HepG2 (cell line): Measurements from ENCODE around the gene RICTOR. TPM values are rescaled to one million over a fixed set of nuclear protein-coding genes. Genes with fewer than 3 reads are reported as not detected.

ENCODE experiments used
- ARNT2 ChIP-seq: sonication (generic); formaldehyde crosslinking; IDR thresholded peaks from 2 replicates; pipeline ENCODE4 v1.8.0; 2022; ENCODE audit warnings: mild to moderate bottlenecking, low read depth, missing genetic modification reagents, moderate library complexity
- CBFB ChIP-seq: sonication (generic); formaldehyde crosslinking; IDR thresholded peaks from 2 replicates; pipeline ENCODE4 v1.4.0; 2020; ENCODE audit warnings: missing genetic modification reagents
- CEBPG ChIP-seq: IDR thresholded peaks from 2 replicates; pipeline ENCODE4 v1.6.1; 2016
- CENPT ChIP-seq: sonication (generic); formaldehyde crosslinking; IDR thresholded peaks from 2 replicates; pipeline ENCODE4 v1.8.0; 2022; ENCODE audit warnings: low read depth, mild to moderate bottlenecking, moderate library complexity, missing genetic modification reagents
- CREB3 ChIP-seq: sonication (generic); formaldehyde crosslinking; IDR thresholded peaks from 2 replicates; pipeline ENCODE4 v1.5.0; 2020; ENCODE audit warnings: missing genetic modification reagents
- DPF2 ChIP-seq: sonication (generic); formaldehyde crosslinking; IDR thresholded peaks from 2 replicates; pipeline ENCODE4 v1.4.0; 2020; ENCODE audit warnings: mild to moderate bottlenecking, low read depth, missing genetic modification reagents, borderline replicate concordance
- DRAP1 ChIP-seq: IDR thresholded peaks from 2 replicates; pipeline ENCODE4 v1.6.1; 2016; ENCODE audit warnings: missing genetic modification reagents, missing compliant biosample characterization
- EHMT2 ChIP-seq: fragments of 200-600 bp; sonication (generic); IDR thresholded peaks from 2 replicates; pipeline ENCODE4 v1.7.0; 2017; ENCODE audit warnings: antibody characterized with exemption, low read depth, low read length, borderline replicate concordance
- EP300 ChIP-seq, 3 experiments: sonication (generic) in 1 of 3; formaldehyde crosslinking in 1 of 3; IDR thresholded peaks; 2 replicates each; pipeline versions ENCODE4 v1.5.1 to v1.6.1; 2011 to 2020; ENCODE audit warnings: low read depth in 2 of 3, low read length in 2 of 3, borderline replicate concordance in 1 of 3, improper control_type of control experiment in 1 of 3, mild to moderate bottlenecking in 1 of 3, missing genetic modification reagents in 1 of 3, moderate library complexity in 1 of 3
- NCOA1 ChIP-seq: sonication (generic); formaldehyde crosslinking; IDR thresholded peaks from 2 replicates; pipeline ENCODE4 v1.9.0; 2021; ENCODE audit warnings: missing genetic modification reagents
- RAD21 ChIP-seq: fragments of 450-650 bp; formaldehyde crosslinking; IDR thresholded peaks from 2 replicates; pipeline ENCODE4 v1.5.0; 2020; ENCODE audit warnings: mild to moderate bottlenecking
- RFXAP ChIP-seq: sonication (generic); formaldehyde crosslinking; IDR thresholded peaks from 2 replicates; pipeline ENCODE4 v1.4.0; 2020; ENCODE audit warnings: missing genetic modification reagents, borderline replicate concordance
- SIX1 ChIP-seq: sonication (generic); formaldehyde crosslinking; IDR thresholded peaks from 2 replicates; pipeline ENCODE4 v1.4.0; 2020; ENCODE audit warnings: missing genetic modification reagents, borderline replicate concordance
- SMAD3 ChIP-seq: sonication (generic); formaldehyde crosslinking; IDR thresholded peaks from 2 replicates; pipeline ENCODE4 v1.4.0; 2020; ENCODE audit warnings: missing genetic modification reagents
- SMYD3 ChIP-seq: sonication (generic); formaldehyde crosslinking; IDR thresholded peaks from 2 replicates; pipeline ENCODE4 v1.8.1; 2023; ENCODE audit warnings: mild to moderate bottlenecking, missing genetic modification reagents
- ZNF101 ChIP-seq: sonication (generic); formaldehyde crosslinking; IDR thresholded peaks from 2 replicates; pipeline ENCODE4 v1.4.0; 2020; ENCODE audit warnings: mild to moderate bottlenecking, low read depth, missing genetic modification reagents, borderline replicate concordance
- ZNF207 ChIP-seq: fragments of 450-650 bp; IDR thresholded peaks from 2 replicates; pipeline ENCODE4 v1.6.1; 2016; ENCODE audit warnings: antibody characterized with exemption, borderline replicate concordance
- ZNF614 ChIP-seq: IDR thresholded peaks from 2 replicates; pipeline ENCODE4 v1.6.1; 2018; ENCODE audit warnings: missing biosample characterization, missing genetic modification reagents, inconsistent platforms, borderline replicate concordance
- polyA plus RNA-seq, 8 experiments: library from polyadenylated mRNA; depleted of rRNA in 3 of 8; stranded (reverse) in 7 of 8; unstranded in 1 of 8; fragments of >200 nt; fragmentation: Illumina TruSeq in 4 of 8; extraction: Trizol in 4 of 8; gene quantifications; 2 replicates each; pipeline versions ENCODE4 v1.2.1 to v1.2.3, GENCODE V29; 2011 to 2016; ENCODE audit warnings: low read depth in 4 of 8, missing spikeins in 1 of 8, mixed read lengths in 1 of 8; ENCODE audit not compliant: insufficient read depth in 1 of 8
- total RNA-seq, 5 experiments: library from RNA; depleted of rRNA; stranded (reverse); fragments of >200 nt; fragmentation: Illumina TruSeq; extraction: Trizol; gene quantifications; 2 replicates each; pipeline ENCODE4 v1.2.3, GENCODE V29; 2016; ENCODE audit warnings: low read depth in 1 of 5
- TF ChIP-seq, protein P1 (sequence below): sonication (generic); formaldehyde crosslinking; IDR thresholded peaks from 2 replicates; pipeline ENCODE4 v1.5.0; 2020; ENCODE audit warnings: mild to moderate bottlenecking, missing genetic modification reagents
- TF ChIP-seq, protein P2 (sequence below): IDR thresholded peaks from 2 replicates; pipeline ENCODE4 v1.6.1; 2018; ENCODE audit warnings: missing genetic modification reagents
- TF ChIP-seq, protein P3 (sequence below): sonication (generic); formaldehyde crosslinking; IDR thresholded peaks from 2 replicates; pipeline ENCODE4 v1.4.0; 2020; ENCODE audit warnings: low read depth, missing genetic modification reagents

The RICTOR gene
- total and polyA plus RNA-seq, 2 of the 13 experiments (the other 11 are each of a cell fraction or from before 2014, with no cell fraction given) = 10.7 to 15.4 TPM

DNA sequence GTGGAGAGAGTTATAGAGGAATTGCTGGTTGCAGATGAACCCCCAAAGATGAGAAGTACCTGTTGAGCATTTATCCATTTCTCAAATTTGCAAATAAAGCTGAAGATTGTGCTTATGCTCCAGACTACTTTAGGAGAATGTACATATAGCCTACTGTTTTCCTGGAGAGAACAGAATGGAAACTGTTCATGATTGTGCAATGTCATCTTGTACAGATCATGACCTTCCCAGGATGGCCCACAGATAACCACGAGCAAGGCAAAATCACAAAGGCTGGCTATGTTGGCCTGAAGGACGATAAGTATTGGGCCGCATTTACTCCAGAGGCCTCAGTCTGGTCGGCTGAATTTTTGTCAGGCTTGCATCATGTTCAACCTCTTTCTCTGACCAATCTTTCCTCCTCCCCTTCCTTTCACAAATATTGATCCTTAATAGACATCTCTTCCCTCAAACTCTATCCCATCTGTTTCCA lies 28.5 kb upstream of the RICTOR start (continued):
- TF ChIP-seq, protein P1, sequence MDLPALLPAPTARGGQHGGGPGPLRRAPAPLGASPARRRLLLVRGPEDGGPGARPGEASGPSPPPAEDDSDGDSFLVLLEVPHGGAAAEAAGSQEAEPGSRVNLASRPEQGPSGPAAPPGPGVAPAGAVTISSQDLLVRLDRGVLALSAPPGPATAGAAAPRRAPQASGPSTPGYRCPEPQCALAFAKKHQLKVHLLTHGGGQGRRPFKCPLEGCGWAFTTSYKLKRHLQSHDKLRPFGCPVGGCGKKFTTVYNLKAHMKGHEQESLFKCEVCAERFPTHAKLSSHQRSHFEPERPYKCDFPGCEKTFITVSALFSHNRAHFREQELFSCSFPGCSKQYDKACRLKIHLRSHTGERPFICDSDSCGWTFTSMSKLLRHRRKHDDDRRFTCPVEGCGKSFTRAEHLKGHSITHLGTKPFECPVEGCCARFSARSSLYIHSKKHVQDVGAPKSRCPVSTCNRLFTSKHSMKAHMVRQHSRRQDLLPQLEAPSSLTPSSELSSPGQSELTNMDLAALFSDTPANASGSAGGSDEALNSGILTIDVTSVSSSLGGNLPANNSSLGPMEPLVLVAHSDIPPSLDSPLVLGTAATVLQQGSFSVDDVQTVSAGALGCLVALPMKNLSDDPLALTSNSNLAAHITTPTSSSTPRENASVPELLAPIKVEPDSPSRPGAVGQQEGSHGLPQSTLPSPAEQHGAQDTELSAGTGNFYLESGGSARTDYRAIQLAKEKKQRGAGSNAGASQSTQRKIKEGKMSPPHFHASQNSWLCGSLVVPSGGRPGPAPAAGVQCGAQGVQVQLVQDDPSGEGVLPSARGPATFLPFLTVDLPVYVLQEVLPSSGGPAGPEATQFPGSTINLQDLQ (CRISPR knock-in tag) = no peak
- TF ChIP-seq CBFB (CRISPR knock-in tag) (0 out of 2 replicates have a peak, but pooled peaks have one; percentile 59), DPF2 (CRISPR knock-in tag) (0 out of 2 replicates have a peak, but pooled peaks have one; percentile 27), SMAD3 (CRISPR knock-in tag) (0 out of 2 replicates have a peak, but pooled peaks have one; percentile 30), ZNF101 (no peak), CENPT (CRISPR knock-in tag) (no peak), NCOA1 (CRISPR knock-in tag) (no peak), ZNF614 (CRISPR knock-in tag) (peak; percentile 71), CREB3 (no peak), ARNT2 (CRISPR knock-in tag) (no peak), SMYD3 (no peak), RAD21 (CRISPR knock-in tag) (0 out of 2 replicates have a peak, but pooled peaks have one; percentile 8), RFXAP (0 out of 2 replicates have a peak, but pooled peaks have one; percentile 30), SIX1 (CRISPR knock-in tag) (peak; percentile 62; the same call in 1 of the 2 replicates), EP300 (IDR thresholded peaks at IDR 0.05; ENCODE audit: low read depth in 2 of 2, low read length in 2 of 2) (peak; percentile 25 to 69; a peak in 3 of 4 replicates), EP300 (CRISPR knock-in tag; IDR thresholded peaks at IDR 0.05; ENCODE audit: borderline replicate concordance) (peak; percentile 72; the same call in 1 of the 2 replicates), CEBPG (CRISPR knock-in tag) (peak; percentile 97), DRAP1 (CRISPR knock-in tag) (no peak), ZNF207 (no peak), EHMT2 (peak; percentile 79; the same call in 1 of the 2 replicates)
- TF ChIP-seq, protein P2, sequence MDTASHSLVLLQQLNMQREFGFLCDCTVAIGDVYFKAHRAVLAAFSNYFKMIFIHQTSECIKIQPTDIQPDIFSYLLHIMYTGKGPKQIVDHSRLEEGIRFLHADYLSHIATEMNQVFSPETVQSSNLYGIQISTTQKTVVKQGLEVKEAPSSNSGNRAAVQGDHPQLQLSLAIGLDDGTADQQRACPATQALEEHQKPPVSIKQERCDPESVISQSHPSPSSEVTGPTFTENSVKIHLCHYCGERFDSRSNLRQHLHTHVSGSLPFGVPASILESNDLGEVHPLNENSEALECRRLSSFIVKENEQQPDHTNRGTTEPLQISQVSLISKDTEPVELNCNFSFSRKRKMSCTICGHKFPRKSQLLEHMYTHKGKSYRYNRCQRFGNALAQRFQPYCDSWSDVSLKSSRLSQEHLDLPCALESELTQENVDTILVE = peak; percentile 24; the same call in 1 of the 2 replicates
- TF ChIP-seq, protein P3, sequence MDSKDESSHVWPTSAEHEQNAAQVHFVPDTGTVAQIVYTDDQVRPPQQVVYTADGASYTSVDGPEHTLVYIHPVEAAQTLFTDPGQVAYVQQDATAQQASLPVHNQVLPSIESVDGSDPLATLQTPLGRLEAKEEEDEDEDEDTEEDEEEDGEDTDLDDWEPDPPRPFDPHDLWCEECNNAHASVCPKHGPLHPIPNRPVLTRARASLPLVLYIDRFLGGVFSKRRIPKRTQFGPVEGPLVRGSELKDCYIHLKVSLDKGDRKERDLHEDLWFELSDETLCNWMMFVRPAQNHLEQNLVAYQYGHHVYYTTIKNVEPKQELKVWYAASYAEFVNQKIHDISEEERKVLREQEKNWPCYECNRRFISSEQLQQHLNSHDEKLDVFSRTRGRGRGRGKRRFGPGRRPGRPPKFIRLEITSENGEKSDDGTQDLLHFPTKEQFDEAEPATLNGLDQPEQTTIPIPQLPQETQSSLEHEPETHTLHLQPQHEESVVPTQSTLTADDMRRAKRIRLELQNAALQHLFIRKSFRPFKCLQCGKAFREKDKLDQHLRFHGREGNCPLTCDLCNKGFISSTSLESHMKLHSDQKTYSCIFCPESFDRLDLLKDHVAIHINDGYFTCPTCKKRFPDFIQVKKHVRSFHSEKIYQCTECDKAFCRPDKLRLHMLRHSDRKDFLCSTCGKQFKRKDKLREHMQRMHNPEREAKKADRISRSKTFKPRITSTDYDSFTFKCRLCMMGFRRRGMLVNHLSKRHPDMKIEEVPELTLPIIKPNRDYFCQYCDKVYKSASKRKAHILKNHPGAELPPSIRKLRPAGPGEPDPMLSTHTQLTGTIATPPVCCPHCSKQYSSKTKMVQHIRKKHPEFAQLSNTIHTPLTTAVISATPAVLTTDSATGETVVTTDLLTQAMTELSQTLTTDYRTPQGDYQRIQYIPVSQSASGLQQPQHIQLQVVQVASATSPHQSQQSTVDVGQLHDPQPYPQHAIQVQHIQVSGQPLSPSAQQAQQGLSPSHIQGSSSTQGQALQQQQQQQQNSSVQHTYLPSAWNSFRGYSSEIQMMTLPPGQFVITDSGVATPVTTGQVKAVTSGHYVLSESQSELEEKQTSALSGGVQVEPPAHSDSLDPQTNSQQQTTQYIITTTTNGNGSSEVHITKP (CRISPR knock-in tag) = no peak
